NT2/D1 (cell line): ENCODE data around the gene CABP4.
A peak's percentile ranks its signal among the peaks of the same experiment; 100 is the strongest.

ENCODE experiments used
- DNase-seq: peaks from one replicate; pipeline ENCODE4 v3.0.0-alpha.2; 2011; ENCODE audit warnings: low read depth, low spot score
- H3K27me3 ChIP-seq: 2 replicates; pipeline ENCODE4 v1.6.0; 2011; ENCODE audit warnings: mild to moderate bottlenecking; ENCODE audit not compliant: insufficient read length, insufficient read depth
- H3K36me3 ChIP-seq: 2 replicates; pipeline ENCODE4 v1.6.1; 2011; ENCODE audit warnings: mild to moderate bottlenecking, low read length, mixed read lengths; ENCODE audit not compliant: insufficient read depth, insufficient read length
- H3K4me1 ChIP-seq: 2 replicates; pipeline ENCODE4 v1.5.1; 2011; ENCODE audit not compliant: insufficient read depth, insufficient read length
- H3K4me3 ChIP-seq: 2 replicates; pipeline ENCODE4 v1.5.1; 2011; ENCODE audit warnings: low read depth; ENCODE audit not compliant: insufficient read length
- H3K9ac ChIP-seq: 2 replicates; pipeline ENCODE4 v1.6.0; 2011; ENCODE audit warnings: low read depth; ENCODE audit not compliant: insufficient read length
- H3K9me3 ChIP-seq: 2 replicates; pipeline ENCODE4 v1.5.1; 2011; ENCODE audit warnings: mild to moderate bottlenecking, low read length; ENCODE audit not compliant: insufficient read depth
- SUZ12 ChIP-seq: IDR thresholded peaks from 2 replicates; pipeline ENCODE4 v1.6.1; 2011; ENCODE audit not compliant: insufficient read length, insufficient read depth; ENCODE audit errors: extremely low read depth
- YY1 ChIP-seq: IDR thresholded peaks from 2 replicates; pipeline ENCODE4 v1.6.1; 2011; ENCODE audit not compliant: insufficient read length, insufficient read depth
- ZNF274 ChIP-seq: IDR thresholded peaks from 2 replicates; pipeline ENCODE4 v1.6.1; 2011; ENCODE audit warnings: mild to moderate bottlenecking, low read depth, low read length

CABP4 gene

GRCh38 chr11:67491276-67492068 is 36.3 kb downstream of the CABP4 start:
- TF ChIP-seq SUZ12 (no peak), YY1 (no peak), ZNF274 (no peak)

GRCh38 chr11:67492069-67492727 is 37.0 kb downstream of the CABP4 start:
- Histone ChIP-seq H3K27me3 (no peaks in the 10 kb centered on the region), H3K4me3 (no peak overlapping the region), H3K36me3 (peaks cover 94% of the 10 kb centered on the region), H3K9ac (no peak overlapping the region), H3K4me1 (peaks cover 16% of the 10 kb centered on the region), H3K9me3 (no peaks in the 10 kb centered on the region)
- no peak for TF ChIP-seq YY1
- no peak for TF ChIP-seq ZNF274
- TF ChIP-seq SUZ12: no peak
- DNase-seq: no peak

More at GRCh38 chr11:67491276-67492068, 36.3 kb downstream of the CABP4 start:
- Histone ChIP-seq H3K4me1 (peaks cover 16% of the 10 kb centered on the region), H3K9me3 (no peaks in the 10 kb centered on the region), H3K36me3 (peaks cover 93% of the 10 kb centered on the region), H3K9ac (peak overlapping the region; percentile 18), H3K27me3 (no peaks in the 10 kb centered on the region), H3K4me3 (no peak overlapping the region)
- no peak for DNase-seq

DNA sequence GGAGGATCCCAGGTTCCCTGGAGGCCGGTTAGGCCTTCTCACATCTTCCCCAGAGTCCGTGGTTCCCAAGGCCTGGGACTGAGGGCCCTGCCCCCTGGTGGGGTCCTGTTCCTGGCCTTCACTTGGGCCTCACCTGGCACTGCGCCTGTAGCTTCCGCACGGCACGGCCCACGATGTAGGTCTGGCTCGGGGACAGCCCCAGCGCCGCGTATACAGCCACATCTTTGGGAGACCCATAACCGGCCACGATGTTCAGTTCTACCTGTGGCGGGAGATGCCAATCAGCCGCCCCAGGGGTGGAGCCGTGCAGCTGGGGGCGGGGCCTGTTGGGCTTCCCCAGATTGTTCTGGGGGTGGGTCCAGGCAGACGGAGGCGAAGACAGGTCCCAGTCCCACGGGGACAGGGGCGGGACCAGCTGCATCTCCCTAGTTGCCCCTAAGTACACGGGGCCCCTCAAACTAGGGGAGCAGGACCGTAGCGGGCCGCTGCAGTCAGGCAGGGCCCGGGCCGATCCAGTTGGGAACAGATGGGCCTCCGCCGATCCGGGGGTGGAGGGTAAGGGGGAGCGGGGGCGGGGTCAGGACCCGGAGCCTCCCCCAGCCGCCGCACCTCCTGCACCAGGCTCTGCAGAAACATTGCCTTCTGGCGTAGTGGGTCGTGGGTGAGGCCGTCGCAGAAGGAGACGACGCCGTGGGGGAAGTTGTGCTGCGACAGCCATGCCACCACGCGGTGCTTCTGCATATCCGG is 37.8 kb downstream of the CABP4 start:
- H3K36me3 ChIP-seq: peaks cover 95% of the 10 kb centered on the region

GRCh38 chr11:67493548-67494370 is 38.6 kb downstream of the CABP4 start:
- Histone ChIP-seq H3K36me3 (peaks cover 98% of the 10 kb centered on the region), H3K4me1 (peaks cover 25% of the 10 kb centered on the region), H3K9me3 (no peaks in the 10 kb centered on the region), H3K4me3 (no peak overlapping the region), H3K27me3 (no peaks in the 10 kb centered on the region), H3K9ac (no peak overlapping the region)
- TF ChIP-seq YY1 (no peak), SUZ12 (no peak), ZNF274 (no peak)
- no peak for DNase-seq

More for the DNA sequence above, 37.8 kb downstream of the CABP4 start:
- Histone ChIP-seq H3K4me1 (peaks cover 23% of the 10 kb centered on the region), H3K27me3 (no peaks in the 10 kb centered on the region), H3K9me3 (no peaks in the 10 kb centered on the region), H3K9ac (no peak overlapping the region), H3K4me3 (no peak overlapping the region)
- DNase-seq: no peak
- TF ChIP-seq SUZ12 (no peak), YY1 (no peak), ZNF274 (no peak)

GRCh38 chr11:67494371-67495233 is 39.4 kb downstream of the CABP4 start:
- TF ChIP-seq ZNF274 (no peak), YY1 (no peak), SUZ12 (no peak)
- peaks cover 94% of the 10 kb centered on the region for H3K36me3 ChIP-seq
- peak overlapping the region; percentile 3 for H3K9ac ChIP-seq
- peaks cover 25% of the 10 kb centered on the region for H3K4me1 ChIP-seq
- no peaks in the 10 kb centered on the region for H3K27me3 ChIP-seq
- H3K9me3 ChIP-seq: no peaks in the 10 kb centered on the region
- no peak overlapping the region for H3K4me3 ChIP-seq
- no peak for DNase-seq
